HepG2 (cell line): ENCODE results near the gene RHOXF2. TPM values are rescaled to one million over a fixed set of nuclear protein-coding genes. Genes with fewer than 3 reads are reported as not detected.

Experiments
- ATAC-seq: fragments of 200-7000 bp; cut with Tn5 transposase; 3 replicates; pipeline ENCODE4 v1.9.1; 2020; ENCODE audit warnings: mild to moderate bottlenecking, moderate library complexity
- BruUV-seq: library from RNA; stranded (reverse); fragments of 400-500 nt; replicated peaks from 2 replicates; lab custom pipeline; 2021; lab: Mats Ljungman, UMichigan
- CTCF ChIA-PET: fragments of 300-600 bp; formaldehyde crosslinking; extraction: SDS; loops from one replicate; lab custom pipeline; 2021; ENCODE audit warnings: low total read pairs, inconsistent platforms, low intra/inter-chr PET ratio; lab: Yijun Ruan, JAX
- POLR2A ChIA-PET: fragments of 350-600 bp; sonication (Branson Sonifier 250); formaldehyde crosslinking; loops from one replicate; lab custom pipeline; 2020; ENCODE audit warnings: antibody characterized with exemption, inconsistent platforms; lab: Yijun Ruan, JAX
- DNase-seq: peaks from one replicate; pipeline ENCODE4 v3.0.0-alpha.2; 2015; ENCODE audit warnings: low spot score
- FAIRE-seq: peaks from 3 replicates; lab custom pipeline; 2011; peaks lifted over from hg19 to GRCh38; lab: Jason Lieb, UNC
- H2AFZ ChIP-seq: one replicate; pipeline ENCODE4 v1.6.1; 2011; ENCODE audit warnings: low read length, inconsistent platforms
- H3K27ac ChIP-seq: fragments of 300-600 bp; 3 replicates; pipeline ENCODE4 v1.8.0; 2011; ENCODE audit warnings: mixed run types, mild to moderate bottlenecking, mixed read lengths, low read length, inconsistent platforms; ENCODE audit not compliant: insufficient read depth; ENCODE audit errors: extremely low read length
- H3K27me3 ChIP-seq, 2 experiments: fragments of 200-600 bp in 1 of 2; 2 replicates in 1 of 2; 3 replicates in 1 of 2; pipeline versions ENCODE4 v1.6.0 to v1.8.0; 2011; ENCODE audit warnings: low read length in 2 of 2, mild to moderate bottlenecking in 2 of 2, moderate library complexity in 2 of 2, inconsistent platforms in 1 of 2; ENCODE audit not compliant: insufficient read depth in 2 of 2, control insufficient read depth in 1 of 2
- H3K36me3 ChIP-seq, 2 experiments: fragments of 200-600 bp in 1 of 2; replicated peaks in 1 of 2; 2 replicates in 1 of 2; 3 replicates in 1 of 2; pipeline versions ENCODE4 v1.5.1 to v1.8.0; 2011; ENCODE audit warnings: low read length in 2 of 2, inconsistent platforms in 1 of 2; ENCODE audit not compliant: insufficient read depth in 2 of 2, control insufficient read depth in 1 of 2
- H3K4me1 ChIP-seq: 2 replicates; pipeline ENCODE4 v1.5.1; 2012; ENCODE audit warnings: low read length, inconsistent platforms; ENCODE audit not compliant: insufficient read depth
- H3K4me2 ChIP-seq: 2 replicates; pipeline ENCODE4 v1.6.0; 2011; ENCODE audit warnings: low read depth, low read length, inconsistent platforms
- H3K4me3 ChIP-seq, 3 experiments: fragments of 200-600 bp in 1 of 3; sonication (generic), shearing (Covaris generic) in 1 of 3; replicated peaks in 1 of 3; 2 replicates each; pipeline ENCODE4 v1.5.1; 2011 to 2016; ENCODE audit warnings: low read length in 3 of 3, inconsistent platforms in 2 of 3, low read depth in 2 of 3, mild to moderate bottlenecking in 2 of 3, control low read depth in 1 of 3, mixed read lengths in 1 of 3; ENCODE audit not compliant: insufficient read depth in 1 of 3
- H3K79me2 ChIP-seq: one replicate; pipeline ENCODE4 v1.6.1; 2011; ENCODE audit warnings: low read length, inconsistent platforms; ENCODE audit not compliant: insufficient read depth
- H3K9ac ChIP-seq: 2 replicates; pipeline ENCODE4 v1.6.0; 2011; ENCODE audit warnings: mild to moderate bottlenecking, low read depth, low read length, inconsistent platforms; ENCODE audit not compliant: insufficient read depth
- H3K9me3 ChIP-seq: 2 replicates; pipeline ENCODE4 v1.5.1; 2012; ENCODE audit warnings: mild to moderate bottlenecking, low read length
- H4K20me1 ChIP-seq: 2 replicates; pipeline ENCODE4 v1.6.0; 2011; ENCODE audit warnings: inconsistent platforms, mild to moderate bottlenecking, low read length, moderate library complexity; ENCODE audit not compliant: insufficient read depth
- CAMTA2 ChIP-seq: sonication (generic); formaldehyde crosslinking; IDR thresholded peaks from 2 replicates; pipeline ENCODE4 v1.4.0; 2020; ENCODE audit warnings: mild to moderate bottlenecking, missing genetic modification reagents, borderline replicate concordance
- CREB1 ChIP-seq, 2 experiments: fragments of 450-650 bp in 1 of 2; IDR thresholded peaks; 2 replicates each; pipeline ENCODE4 v1.6.1; 2016 to 2017; ENCODE audit warnings: control low read depth in 1 of 2, mild to moderate bottlenecking in 1 of 2, missing compliant biosample characterization in 1 of 2, missing genetic modification characterization in 1 of 2
- JUN ChIP-seq: sonication (generic); formaldehyde crosslinking; IDR thresholded peaks from 2 replicates; pipeline ENCODE4 v1.4.0; 2020; ENCODE audit warnings: mild to moderate bottlenecking, missing genetic modification reagents
- KDM5A ChIP-seq: fragments of 200-600 bp; sonication (generic); IDR thresholded peaks from 2 replicates; pipeline ENCODE4 v1.7.0; 2018; ENCODE audit warnings: antibody characterized with exemption, mild to moderate bottlenecking, low read length, borderline replicate concordance
- PAF1 ChIP-seq: IDR thresholded peaks from 2 replicates; pipeline ENCODE4 v1.6.1; 2016; ENCODE audit warnings: missing genetic modification reagents, missing compliant biosample characterization
- RELA ChIP-seq: sonication (generic); formaldehyde crosslinking; IDR thresholded peaks from 2 replicates; pipeline ENCODE4 v1.4.0; 2020; ENCODE audit warnings: missing genetic modification reagents
- SMARCE1 ChIP-seq: fragments of 450-650 bp; IDR thresholded peaks from 2 replicates; pipeline ENCODE4 v1.6.1; 2017; ENCODE audit warnings: borderline replicate concordance
- SP2 ChIP-seq: sonication (generic); formaldehyde crosslinking; IDR thresholded peaks from 2 replicates; pipeline ENCODE4 v1.5.1; 2020; ENCODE audit warnings: mild to moderate bottlenecking, missing genetic modification reagents
- ZNF414 ChIP-seq: sonication (generic); formaldehyde crosslinking; IDR thresholded peaks from 2 replicates; pipeline ENCODE4 v1.5.0; 2020; ENCODE audit warnings: missing genetic modification reagents
- ZNF850 ChIP-seq: sonication (generic); formaldehyde crosslinking; conservative IDR thresholded peaks from 2 replicates; pipeline ENCODE4 v1.9.0; 2021; ENCODE audit warnings: mild to moderate bottlenecking, missing genetic modification reagents
- ZSCAN12 ChIP-seq: sonication (generic); formaldehyde crosslinking; IDR thresholded peaks from 2 replicates; pipeline ENCODE4 v1.9.0; 2021; ENCODE audit warnings: mild to moderate bottlenecking, missing genetic modification reagents
- WGBS: methylation state at CpG from one replicate; pipeline ENCODE4 v1.1.6; 2017; ENCODE audit warnings: low lambda C conversion rate; 5-methylcytosine and 5-hydroxymethylcytosine counted together
- in situ Hi-C: cut with HindIII; loops from 2 replicates; pipeline ENCODE4 v1.10.0; 2017; ENCODE audit warnings: low pct_unique_long_range_greater_than_20kb; ENCODE audit not compliant: extremely low pct_ligation_motif_present
- intact Hi-C: fragments of 100-400 bp; cut with micrococcal nuclease; formaldehyde crosslinking; loops from one replicate; pipeline ENCODE4 v1.10.0; 2022; ENCODE audit not compliant: unreplicated experiment
- polyA plus RNA-seq, 8 experiments: library from polyadenylated mRNA; depleted of rRNA in 3 of 8; stranded (reverse) in 7 of 8; unstranded in 1 of 8; fragments of >200 nt; fragmentation: Illumina TruSeq in 4 of 8; extraction: Trizol in 4 of 8; gene quantifications; 2 replicates each; pipeline versions ENCODE4 v1.2.1 to v1.2.3, GENCODE V29; 2011 to 2016; ENCODE audit warnings: low read depth in 4 of 8, missing spikeins in 1 of 8, mixed read lengths in 1 of 8; ENCODE audit not compliant: insufficient read depth in 1 of 8
- total RNA-seq, 5 experiments: library from RNA; depleted of rRNA; stranded (reverse); fragments of >200 nt; fragmentation: Illumina TruSeq; extraction: Trizol; gene quantifications; 2 replicates each; pipeline ENCODE4 v1.2.3, GENCODE V29; 2016; ENCODE audit warnings: low read depth in 1 of 5
- TF ChIP-seq, protein P1 (sequence below): sonication (generic); formaldehyde crosslinking; IDR thresholded peaks from 2 replicates; pipeline ENCODE4 v1.4.0; 2020; ENCODE audit warnings: missing genetic modification reagents

RHOXF2 gene
- total and polyA plus RNA-seq, 2 of the 13 experiments (the other 11 are each of a cell fraction or from before 2014, with no cell fraction given): not detected

GRCh38 chrX:120136128-120136527 lies 22.3 kb upstream of the RHOXF2 start:
- Histone ChIP-seq H4K20me1 (no peaks in the 10 kb centered on the region), H3K4me2 (no peak overlapping the region), H3K79me2 (no peaks in the 10 kb centered on the region), H3K4me3 (no peak overlapping the region), H3K9ac (no peak overlapping the region), H3K4me1 (no peaks in the 10 kb centered on the region), H2AFZ (no peak overlapping the region), H3K27me3 (no peaks in the 10 kb centered on the region), H3K27ac (no peak overlapping the region), H3K36me3 (no peaks in the 10 kb centered on the region), H3K9me3 (no peaks in the 10 kb centered on the region)
- WGBS: 43% methylated on average over 5 of the region's 6 CpGs
- in situ Hi-C loops (loop anchor here (25.0 kb wide), 1 partner anchor 149 kb away; no protein-coding TSS in a partner anchor), intact Hi-C loops (no loop called here)
- no TSS peak for BruUV-seq
- ChIA-PET POLR2A (no interaction called here), CTCF (no interaction called here)
- ATAC-seq (no peak), FAIRE-seq (no peak), DNase-seq (no peak)
- TF ChIP-seq SP2 (CRISPR knock-in tag) (no peak), CREB1 (IDR thresholded peaks at IDR 0.05) (no peak), CREB1 (CRISPR knock-in tag; IDR thresholded peaks at IDR 0.05) (no peak), ZSCAN12 (CRISPR knock-in tag) (no peak), SMARCE1 (no peak), ZNF850 (CRISPR knock-in tag) (no peak), RELA (CRISPR knock-in tag) (no peak), ZNF414 (CRISPR knock-in tag) (no peak), JUN (CRISPR knock-in tag) (no peak), KDM5A (no peak), PAF1 (CRISPR knock-in tag) (no peak), CAMTA2 (CRISPR knock-in tag) (no peak)
- TF ChIP-seq, protein P1, sequence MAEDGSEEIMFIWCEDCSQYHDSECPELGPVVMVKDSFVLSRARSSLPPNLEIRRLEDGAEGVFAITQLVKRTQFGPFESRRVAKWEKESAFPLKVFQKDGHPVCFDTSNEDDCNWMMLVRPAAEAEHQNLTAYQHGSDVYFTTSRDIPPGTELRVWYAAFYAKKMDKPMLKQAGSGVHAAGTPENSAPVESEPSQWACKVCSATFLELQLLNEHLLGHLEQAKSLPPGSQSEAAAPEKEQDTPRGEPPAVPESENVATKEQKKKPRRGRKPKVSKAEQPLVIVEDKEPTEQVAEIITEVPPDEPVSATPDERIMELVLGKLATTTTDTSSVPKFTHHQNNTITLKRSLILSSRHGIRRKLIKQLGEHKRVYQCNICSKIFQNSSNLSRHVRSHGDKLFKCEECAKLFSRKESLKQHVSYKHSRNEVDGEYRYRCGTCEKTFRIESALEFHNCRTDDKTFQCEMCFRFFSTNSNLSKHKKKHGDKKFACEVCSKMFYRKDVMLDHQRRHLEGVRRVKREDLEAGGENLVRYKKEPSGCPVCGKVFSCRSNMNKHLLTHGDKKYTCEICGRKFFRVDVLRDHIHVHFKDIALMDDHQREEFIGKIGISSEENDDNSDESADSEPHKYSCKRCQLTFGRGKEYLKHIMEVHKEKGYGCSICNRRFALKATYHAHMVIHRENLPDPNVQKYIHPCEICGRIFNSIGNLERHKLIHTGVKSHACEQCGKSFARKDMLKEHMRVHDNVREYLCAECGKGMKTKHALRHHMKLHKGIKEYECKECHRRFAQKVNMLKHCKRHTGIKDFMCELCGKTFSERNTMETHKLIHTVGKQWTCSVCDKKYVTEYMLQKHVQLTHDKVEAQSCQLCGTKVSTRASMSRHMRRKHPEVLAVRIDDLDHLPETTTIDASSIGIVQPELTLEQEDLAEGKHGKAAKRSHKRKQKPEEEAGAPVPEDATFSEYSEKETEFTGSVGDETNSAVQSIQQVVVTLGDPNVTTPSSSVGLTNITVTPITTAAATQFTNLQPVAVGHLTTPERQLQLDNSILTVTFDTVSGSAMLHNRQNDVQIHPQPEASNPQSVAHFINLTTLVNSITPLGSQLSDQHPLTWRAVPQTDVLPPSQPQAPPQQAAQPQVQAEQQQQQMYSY (CRISPR knock-in tag): no peak
